Measurements from ENCODE around the gene TBC1D22A.

The TBC1D22A gene

GRCh38 chr22:46894081-46894671 lies 131.7 kb downstream of the TBC1D22A start:
- peaks cover 6% of the 10 kb centered on the region; the same call in 1 of the 2 replicates for H3K4me1 ChIP-seq (ENCODE audit: low read length)
- TF ChIP-seq EZH2phosphoT487 (IDR thresholded peaks at IDR 0.05; ENCODE audit: low read depth), result no peak
- TF ChIP-seq, protein P1, sequence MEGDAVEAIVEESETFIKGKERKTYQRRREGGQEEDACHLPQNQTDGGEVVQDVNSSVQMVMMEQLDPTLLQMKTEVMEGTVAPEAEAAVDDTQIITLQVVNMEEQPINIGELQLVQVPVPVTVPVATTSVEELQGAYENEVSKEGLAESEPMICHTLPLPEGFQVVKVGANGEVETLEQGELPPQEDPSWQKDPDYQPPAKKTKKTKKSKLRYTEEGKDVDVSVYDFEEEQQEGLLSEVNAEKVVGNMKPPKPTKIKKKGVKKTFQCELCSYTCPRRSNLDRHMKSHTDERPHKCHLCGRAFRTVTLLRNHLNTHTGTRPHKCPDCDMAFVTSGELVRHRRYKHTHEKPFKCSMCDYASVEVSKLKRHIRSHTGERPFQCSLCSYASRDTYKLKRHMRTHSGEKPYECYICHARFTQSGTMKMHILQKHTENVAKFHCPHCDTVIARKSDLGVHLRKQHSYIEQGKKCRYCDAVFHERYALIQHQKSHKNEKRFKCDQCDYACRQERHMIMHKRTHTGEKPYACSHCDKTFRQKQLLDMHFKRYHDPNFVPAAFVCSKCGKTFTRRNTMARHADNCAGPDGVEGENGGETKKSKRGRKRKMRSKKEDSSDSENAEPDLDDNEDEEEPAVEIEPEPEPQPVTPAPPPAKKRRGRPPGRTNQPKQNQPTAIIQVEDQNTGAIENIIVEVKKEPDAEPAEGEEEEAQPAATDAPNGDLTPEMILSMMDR (IDR thresholded peaks at IDR 0.05; ENCODE audit: low read depth, low read length), result no peak
- H2AFZ ChIP-seq (ENCODE audit: low read depth, low read length), result no peak overlapping the region
- no peak overlapping the region for H3K4me3 ChIP-seq (ENCODE audit: low read length)
- H4K20me1 ChIP-seq (ENCODE audit: insufficient read depth, low read length), result peaks cover 91% of the 10 kb centered on the region
- H3K4me2 ChIP-seq (ENCODE audit: low read length), result no peak overlapping the region
- H3K27ac ChIP-seq (ENCODE audit: low read length), result no peak overlapping the region
- H3K9me3 ChIP-seq (ENCODE audit: insufficient read depth, low read length), result no peaks in the 10 kb centered on the region
- no peak overlapping the region for H3K9ac ChIP-seq (ENCODE audit: low read length)
- no peaks in the 10 kb centered on the region for H3K27me3 ChIP-seq (ENCODE audit: low read depth, low read length)
- H3K36me3 ChIP-seq (replicated peaks; ENCODE audit: low read depth, low read length), result peaks cover 75% of the 10 kb centered on the region
- peaks cover 34% of the 10 kb centered on the region for H3K79me2 ChIP-seq (ENCODE audit: low read length)

- H4K20me1 ChIP-seq (ENCODE audit: insufficient read depth, low read length), result peaks cover 91% of the 10 kb centered on the region
- no peaks in the 10 kb centered on the region for H3K27me3 ChIP-seq (ENCODE audit: low read depth, low read length)
- H3K27ac ChIP-seq (ENCODE audit: low read length), result no peak overlapping the region
- H3K36me3 ChIP-seq (replicated peaks; ENCODE audit: low read depth, low read length), result peaks cover 76% of the 10 kb centered on the region
- peaks cover 6% of the 10 kb centered on the region; the same call in 1 of the 2 replicates for H3K4me1 ChIP-seq (ENCODE audit: low read length)
- no peak for TF ChIP-seq EZH2phosphoT487 (IDR thresholded peaks at IDR 0.05; ENCODE audit: low read depth)
- TF ChIP-seq, protein P1 (IDR thresholded peaks at IDR 0.05; ENCODE audit: low read depth, low read length), result no peak
- H3K4me2 ChIP-seq (ENCODE audit: low read length), result no peak overlapping the region
- H3K9ac ChIP-seq (ENCODE audit: low read length), result no peak overlapping the region
- peaks cover 29% of the 10 kb centered on the region for H3K79me2 ChIP-seq (ENCODE audit: low read length)
- no peak overlapping the region for H3K4me3 ChIP-seq (ENCODE audit: low read length)
- H2AFZ ChIP-seq (ENCODE audit: low read depth, low read length), result no peak overlapping the region
- no peaks in the 10 kb centered on the region for H3K9me3 ChIP-seq (ENCODE audit: insufficient read depth, low read length)
These were observed 132.6 kb downstream of the TBC1D22A start for GRCh38 chr22:46894851-46895640.

GRCh38 chr22:46895753-46896152 lies 133.3 kb downstream of the TBC1D22A start:
- peaks cover 76% of the 10 kb centered on the region for H3K36me3 ChIP-seq (replicated peaks; ENCODE audit: low read depth, low read length)
- no peak overlapping the region for H3K27ac ChIP-seq (ENCODE audit: low read length)
- peaks cover 90% of the 10 kb centered on the region for H4K20me1 ChIP-seq (ENCODE audit: insufficient read depth, low read length)
- no peak overlapping the region for H3K9ac ChIP-seq (ENCODE audit: low read length)
- peaks cover 6% of the 10 kb centered on the region; the same call in 1 of the 2 replicates for H3K4me1 ChIP-seq (ENCODE audit: low read length)
- H3K4me3 ChIP-seq (ENCODE audit: low read length), result no peak overlapping the region
- H3K4me2 ChIP-seq (ENCODE audit: low read length), result no peak overlapping the region
- no peak for TF ChIP-seq EZH2phosphoT487 (IDR thresholded peaks at IDR 0.05; ENCODE audit: low read depth)
- TF ChIP-seq, protein P1 (IDR thresholded peaks at IDR 0.05; ENCODE audit: low read depth, low read length), result no peak
- H3K79me2 ChIP-seq (ENCODE audit: low read length), result peaks cover 28% of the 10 kb centered on the region
- H2AFZ ChIP-seq (ENCODE audit: low read depth, low read length), result no peak overlapping the region
- no peaks in the 10 kb centered on the region for H3K27me3 ChIP-seq (ENCODE audit: low read depth, low read length)
- H3K9me3 ChIP-seq (ENCODE audit: insufficient read depth, low read length), result no peaks in the 10 kb centered on the region

DNA sequence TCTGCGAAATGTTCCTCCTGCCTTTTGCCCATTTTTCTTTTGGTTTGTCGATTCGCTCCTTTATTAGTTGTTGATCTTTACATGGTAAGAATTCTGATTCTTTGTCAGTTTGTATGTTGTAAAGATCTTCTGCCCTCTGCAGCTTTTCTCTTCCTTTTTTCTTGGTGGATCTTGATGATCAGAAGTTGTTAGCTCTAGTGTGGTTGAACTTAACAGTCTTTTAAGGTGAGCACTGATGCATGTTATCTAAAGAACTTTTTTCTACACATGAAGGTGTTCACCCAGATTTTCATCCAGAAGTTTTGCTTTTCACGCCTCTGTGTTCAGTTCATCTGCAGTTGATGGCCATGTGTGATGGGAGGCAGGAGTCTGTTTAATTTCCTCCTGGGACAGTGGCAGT lies 133.7 kb downstream of the TBC1D22A start:
- peaks cover 76% of the 10 kb centered on the region for H3K36me3 ChIP-seq (replicated peaks; ENCODE audit: low read depth, low read length)
- no peak overlapping the region for H3K4me3 ChIP-seq (ENCODE audit: low read length)
- H3K9me3 ChIP-seq (ENCODE audit: insufficient read depth, low read length), result no peaks in the 10 kb centered on the region
- no peak overlapping the region for H3K4me2 ChIP-seq (ENCODE audit: low read length)
- H2AFZ ChIP-seq (ENCODE audit: low read depth, low read length), result no peak overlapping the region
- TF ChIP-seq, protein P1 (IDR thresholded peaks at IDR 0.05; ENCODE audit: low read depth, low read length), result no peak
- TF ChIP-seq EZH2phosphoT487 (IDR thresholded peaks at IDR 0.05; ENCODE audit: low read depth), result no peak
- no peaks in the 10 kb centered on the region for H3K27me3 ChIP-seq (ENCODE audit: low read depth, low read length)
- H3K9ac ChIP-seq (ENCODE audit: low read length), result no peak overlapping the region
- H3K4me1 ChIP-seq (ENCODE audit: low read length), result peaks cover 6% of the 10 kb centered on the region; the same call in 1 of the 2 replicates
- no peak overlapping the region for H3K27ac ChIP-seq (ENCODE audit: low read length)
- H3K79me2 ChIP-seq (ENCODE audit: low read length), result peaks cover 30% of the 10 kb centered on the region
- H4K20me1 ChIP-seq (ENCODE audit: insufficient read depth, low read length), result peaks cover 90% of the 10 kb centered on the region

Data from OCI-LY3 (cell line).